RPMI8226 (cell line): ENCODE measurements around the gene PPP1R1C.

Source experiments
- DNase-seq: peaks from one replicate; pipeline ENCODE4 v3.0.0-alpha.2; 2015

The PPP1R1C gene

GRCh38 chr2:182115258-182115657 lies 129.6 kb downstream of the PPP1R1C start:
- no peak for DNase-seq

- no peak for DNase-seq
Measured at GRCh38 chr2:182116774-182117173, 131.1 kb downstream of the PPP1R1C start.

GRCh38 chr2:182117196-182117595 lies 131.5 kb downstream of the PPP1R1C start:
- no peak for DNase-seq

GRCh38 chr2:182128821-182129707 lies 143.4 kb downstream of the PPP1R1C start:
- no peak for DNase-seq

- no peak for DNase-seq
Measured at GRCh38 chr2:182132605-182133004, 147.0 kb downstream of the PPP1R1C start.

- DNase-seq = no peak
Measured at GRCh38 chr2:182133195-182133891, 147.7 kb downstream of the PPP1R1C start.

GRCh38 chr2:182134201-182134600 lies 148.5 kb downstream of the PPP1R1C start:
- DNase-seq = no peak

- no peak for DNase-seq
Measured at GRCh38 chr2:182142062-182142461, 156.4 kb downstream of the PPP1R1C start.

- no peak for DNase-seq
Measured at GRCh38 chr2:182144041-182144775, 158.6 kb downstream of the PPP1R1C start.

GRCh38 chr2:182144776-182145165 lies 159.1 kb downstream of the PPP1R1C start:
- DNase-seq = no peak

GRCh38 chr2:182148344-182148743 lies 162.7 kb downstream of the PPP1R1C start:
- DNase-seq = no peak

GRCh38 chr2:182163878-182164277 lies 178.2 kb downstream of the PPP1R1C start:
- DNase-seq = no peak

- DNase-seq = no peak
Measured at GRCh38 chr2:182164686-182165085, 179.0 kb downstream of the PPP1R1C start.

GRCh38 chr2:182165202-182165601 lies 179.5 kb downstream of the PPP1R1C start:
- DNase-seq = no peak

- DNase-seq = no peak
Measured at GRCh38 chr2:182166406-182166805, 180.8 kb downstream of the PPP1R1C start.

- DNase-seq = no peak
Measured at GRCh38 chr2:182166841-182167240, 181.2 kb downstream of the PPP1R1C start.
